IMR-90 (cell line): ENCODE data around the gene HOOK1. TPM values are rescaled to one million over a fixed set of nuclear protein-coding genes. Genes with fewer than 3 reads are reported as not detected.

Experiments
- ATAC-seq: fragments of 200-7000 bp; cut with Tn5 transposase; 2 replicates; pipeline ENCODE4 v1.9.1; 2020; ENCODE audit warnings: low read depth, mild to moderate bottlenecking, moderate library complexity
- BruUV-seq: library from RNA; stranded (reverse); fragments of 400-500 nt; replicated peaks from 2 replicates; lab custom pipeline; 2021; lab: Mats Ljungman, UMichigan
- CTCF ChIA-PET: fragments of 300-600 bp; formaldehyde crosslinking; extraction: SDS; loops from one replicate; lab custom pipeline; 2021; ENCODE audit warnings: antibody characterized with exemption; lab: Yijun Ruan, JAX
- POLR2A ChIA-PET: fragments of 300-600 bp; sonication (Branson Sonifier 250); formaldehyde crosslinking; loops from one replicate; lab custom pipeline; 2022; ENCODE audit warnings: antibody characterized with exemption; ENCODE audit not compliant: unreplicated experiment; lab: Charles Lee
- DNase-seq: peaks from one replicate; pipeline ENCODE4 v3.0.0; 2013
- H2AFZ ChIP-seq: replicated peaks from 2 replicates; pipeline ENCODE3; 2013; ENCODE audit warnings: low read length, mild to moderate bottlenecking; ENCODE audit not compliant: poor library complexity
- H2AK5ac ChIP-seq: 2 replicates; pipeline ENCODE4 v1.6.1; 2013; ENCODE audit warnings: low read depth, low read length, inconsistent platforms
- H2AK9ac ChIP-seq: replicated peaks from 2 replicates; pipeline ENCODE3; 2013; ENCODE audit warnings: mild to moderate bottlenecking, low read depth, low read length, moderate library complexity; ENCODE audit not compliant: poor library complexity
- H2BK120ac ChIP-seq: 2 replicates; pipeline ENCODE4 v1.6.1; 2013; ENCODE audit warnings: low read depth, low read length, inconsistent platforms
- H2BK15ac ChIP-seq: 3 replicates; pipeline ENCODE4 v1.6.1; 2013; ENCODE audit warnings: low read depth, low read length, inconsistent platforms
- H2BK20ac ChIP-seq: 2 replicates; pipeline ENCODE4 v1.6.1; 2013; ENCODE audit warnings: low read depth, mild to moderate bottlenecking, inconsistent platforms, low read length, moderate library complexity
- H2BK5ac ChIP-seq: 2 replicates; pipeline ENCODE4 v1.6.1; 2013; ENCODE audit warnings: mild to moderate bottlenecking, low read depth, low read length, inconsistent platforms; ENCODE audit not compliant: poor library complexity, severe bottlenecking
- H3K14ac ChIP-seq: replicated peaks from 2 replicates; pipeline ENCODE4 v1.6.1; 2013; ENCODE audit warnings: low read depth, low read length, inconsistent platforms
- H3K18ac ChIP-seq: 2 replicates; pipeline ENCODE4 v1.6.1; 2013; ENCODE audit warnings: low read depth, low read length, control low read depth
- H3K23ac ChIP-seq: 2 replicates; pipeline ENCODE4 v1.6.1; 2013; ENCODE audit warnings: low read depth, low read length, inconsistent platforms
- H3K27ac ChIP-seq: 2 replicates; pipeline ENCODE4 v1.5.1; 2013; ENCODE audit warnings: mild to moderate bottlenecking, control low read depth, low read length; ENCODE audit not compliant: insufficient read depth
- H3K27me3 ChIP-seq: 2 replicates; pipeline ENCODE4 v1.6.1; 2013; ENCODE audit warnings: low read length; ENCODE audit not compliant: control insufficient read depth, insufficient read depth
- H3K36me3 ChIP-seq: 2 replicates; pipeline ENCODE4 v1.6.1; 2013; ENCODE audit warnings: low read length, mixed read lengths; ENCODE audit not compliant: control insufficient read depth, insufficient read depth
- H3K4ac ChIP-seq: 2 replicates; pipeline ENCODE4 v1.6.1; 2013; ENCODE audit warnings: low read depth, low read length, inconsistent platforms
- H3K4me1 ChIP-seq: 2 replicates; pipeline ENCODE4 v1.6.1; 2013; ENCODE audit warnings: low read length, mixed read lengths; ENCODE audit not compliant: control insufficient read depth, insufficient read depth
- H3K4me2 ChIP-seq: 2 replicates; pipeline ENCODE4 v1.6.1; 2013; ENCODE audit warnings: low read depth, mild to moderate bottlenecking, control low read depth, low read length, moderate library complexity
- H3K4me3 ChIP-seq: 2 replicates; pipeline ENCODE4 v1.5.1; 2013; ENCODE audit warnings: low read depth, mild to moderate bottlenecking, control low read depth, low read length, moderate library complexity; ENCODE audit not compliant: insufficient read depth
- H3K56ac ChIP-seq: 2 replicates; pipeline ENCODE4 v1.6.1; 2013; ENCODE audit warnings: low read length, inconsistent platforms; ENCODE audit not compliant: insufficient read depth; ENCODE audit errors: extremely low read depth
- H3K79me1 ChIP-seq, 2 experiments: 2 replicates each; pipeline ENCODE4 v1.6.1; 2013; ENCODE audit warnings: low read length in 2 of 2, inconsistent platforms in 1 of 2, low read depth in 1 of 2
- H3K9ac ChIP-seq: 2 replicates; pipeline ENCODE4 v1.6.1; 2013; ENCODE audit warnings: low read depth, low read length, control low read depth
- H3K9me1 ChIP-seq: 2 replicates; pipeline ENCODE4 v1.6.1; 2013; ENCODE audit warnings: low read length, inconsistent platforms; ENCODE audit not compliant: insufficient read depth
- H3K9me3 ChIP-seq: 2 replicates; pipeline ENCODE4 v1.6.1; 2013; ENCODE audit warnings: low read length; ENCODE audit not compliant: control insufficient read depth, insufficient read depth
- H4K20me1 ChIP-seq: 2 replicates; pipeline ENCODE4 v1.6.1; 2013; ENCODE audit warnings: low read length, inconsistent platforms; ENCODE audit not compliant: insufficient read depth
- H4K5ac ChIP-seq: 2 replicates; pipeline ENCODE4 v1.6.1; 2013; ENCODE audit warnings: mild to moderate bottlenecking, low read depth, low read length, control low read depth
- H4K8ac ChIP-seq, 2 experiments: 2 replicates each; pipeline ENCODE4 v1.6.1; 2013; ENCODE audit warnings: low read depth in 2 of 2, low read length in 2 of 2, control low read depth in 1 of 2, inconsistent platforms in 1 of 2
- H4K91ac ChIP-seq: 2 replicates; pipeline ENCODE4 v1.6.1; 2013; ENCODE audit warnings: low read depth, low read length, inconsistent platforms; ENCODE audit not compliant: insufficient read depth
- BHLHE40 ChIP-seq: fragments of 150-350 bp; IDR thresholded peaks from 2 replicates; pipeline ENCODE4 v1.6.1; 2016; ENCODE audit warnings: mild to moderate bottlenecking, low read depth, low read length
- CEBPB ChIP-seq: IDR thresholded peaks from 2 replicates; pipeline ENCODE4 v1.6.1; 2012; ENCODE audit warnings: low read depth, low read length, improper control_type of control experiment
- CHD1 ChIP-seq: IDR thresholded peaks from 2 replicates; pipeline ENCODE4 v1.6.1; 2012; ENCODE audit warnings: low read depth, low read length, improper control_type of control experiment
- FOS ChIP-seq: fragments of 150-350 bp; IDR thresholded peaks from 2 replicates; pipeline ENCODE4 v1.6.1; 2016; ENCODE audit warnings: low read depth, low read length
- MAFK ChIP-seq: IDR thresholded peaks from 2 replicates; pipeline ENCODE4 v1.6.1; 2012; ENCODE audit warnings: low read depth, low read length, improper control_type of control experiment
- MAZ ChIP-seq: IDR thresholded peaks from 2 replicates; pipeline ENCODE4 v1.6.1; 2012; ENCODE audit warnings: low read depth, mild to moderate bottlenecking, low read length, improper control_type of control experiment, moderate library complexity, borderline replicate concordance
- MXI1 ChIP-seq: IDR thresholded peaks from 2 replicates; pipeline ENCODE4 v1.6.1; 2012; ENCODE audit warnings: low read depth, mild to moderate bottlenecking, low read length, moderate library complexity, borderline replicate concordance
- NFE2L2 ChIP-seq: fragments of 150-350 bp; IDR thresholded peaks from 2 replicates; pipeline ENCODE4 v1.6.1; 2016; ENCODE audit warnings: low read depth, mild to moderate bottlenecking, low read length
- POLR2A ChIP-seq: IDR thresholded peaks from 2 replicates; pipeline ENCODE4 v1.6.1; 2012; ENCODE audit warnings: mild to moderate bottlenecking, low read depth, low read length
- RAD21 ChIP-seq: IDR thresholded peaks from 2 replicates; pipeline ENCODE4 v1.6.1; 2012; ENCODE audit warnings: low read length, improper control_type of control experiment
- RCOR1 ChIP-seq: IDR thresholded peaks from 2 replicates; pipeline ENCODE4 v1.6.1; 2012; ENCODE audit warnings: mild to moderate bottlenecking, low read length, improper control_type of control experiment; ENCODE audit not compliant: insufficient replicate concordance
- RFX5 ChIP-seq: IDR thresholded peaks from 2 replicates; pipeline ENCODE4 v1.8.0; 2012; ENCODE audit warnings: low read depth, mild to moderate bottlenecking, low read length, moderate library complexity
- SMC3 ChIP-seq: fragments of 150-350 bp; IDR thresholded peaks from 2 replicates; pipeline ENCODE4 v1.6.1; 2016; ENCODE audit warnings: low read depth, mild to moderate bottlenecking, antibody characterized with exemption, low read length, moderate library complexity
- WGBS, 2 experiments: methylation state at CpG; one replicate each; pipeline versions ENCODE4 v1.1.5 to v1.1.7; 2013; ENCODE audit warnings: missing lambda C conversion rate in 2 of 2; ENCODE audit not compliant: insufficient read length in 1 of 2; ENCODE audit errors: extremely low coverage in 2 of 2; 5-methylcytosine and 5-hydroxymethylcytosine counted together
- dilution Hi-C: fragments of 300-500 bp; cut with HindIII; formaldehyde crosslinking; loops from one replicate; pipeline ENCODE4 v1.14.3; 2018; ENCODE audit warnings: low sequenced_read_pairs; ENCODE audit not compliant: unreplicated experiment
- in situ Hi-C: fragments of 300-500 bp; cut with MboI; formaldehyde crosslinking; loops from 3 replicates; pipeline ENCODE4 v1.14.3; 2019; ENCODE audit warnings: low sequenced_read_pairs, inconsistent platforms, mixed read lengths
- intact Hi-C: fragments of 100-400 bp; cut with micrococcal nuclease; formaldehyde crosslinking; loops from 2 replicates; pipeline ENCODE4 v1.10.0; 2022
- polyA plus RNA-seq, 3 experiments: library from polyadenylated mRNA; depleted of rRNA; stranded (reverse); fragments of >200 nt; gene quantifications; 2 replicates each; pipeline ENCODE4 v1.2.3, GENCODE V29; 2012; ENCODE audit warnings: low replicate concordance in 1 of 3
- total RNA-seq: library from RNA; depleted of rRNA; stranded (reverse); fragments of >200 nt; gene quantifications from 2 replicates; pipeline ENCODE4 v1.2.3, GENCODE V29; 2012
- TF ChIP-seq, protein P1 (sequence below): fragments of 150-350 bp; IDR thresholded peaks from 2 replicates; pipeline ENCODE4 v1.6.1; 2016; ENCODE audit warnings: low read depth, mild to moderate bottlenecking, low read length, moderate library complexity, borderline replicate concordance
- TF ChIP-seq, protein P2 (sequence below): conservative IDR thresholded peaks from 2 replicates; pipeline ENCODE4 v1.5.1; 2012; ENCODE audit warnings: mild to moderate bottlenecking, low read depth, low read length, improper control_type of control experiment
- TF ChIP-seq, protein P3 (sequence below): fragments of 150-350 bp; IDR thresholded peaks from 2 replicates; pipeline ENCODE4 v1.6.1; 2017; ENCODE audit warnings: mild to moderate bottlenecking, antibody characterized with exemption, low read length, low read depth

Gene HOOK1
- total and polyA plus RNA-seq, 2 of the 4 experiments (the other 2 are of a cell fraction), result not detected

DNA sequence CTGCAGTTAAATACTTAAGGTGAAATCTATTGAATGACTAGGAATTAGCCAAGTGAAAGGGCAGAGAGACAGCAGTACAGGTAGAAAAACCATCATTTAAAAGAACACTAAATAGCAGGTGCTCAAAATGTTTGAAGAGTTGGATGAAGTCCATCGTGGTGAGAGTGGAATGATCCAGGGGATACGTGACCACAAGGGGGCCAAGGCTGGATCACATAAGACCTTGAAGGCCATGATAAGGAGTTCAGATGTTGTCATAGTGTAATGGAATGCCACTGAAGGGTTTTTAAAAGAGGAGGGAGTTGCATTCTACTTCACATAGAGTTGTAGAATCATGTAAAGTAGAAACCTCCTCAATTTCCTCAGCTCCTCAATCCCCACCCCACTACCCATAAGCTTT is 34.8 kb upstream of the HOOK1 start:
- ChIA-PET POLR2A (interaction anchor here (0.6 kb wide), 1 partner anchor 379 kb away, joined by 5 read pairs; no protein-coding TSS in a partner anchor), CTCF (interaction anchor here (0.6 to 1.1 kb wide), 4 partner anchors 13 to 1039 kb away, joined by 4 to 5 read pairs (median 4); no protein-coding TSS in a partner anchor)
- no peak overlapping the region for H3K27ac ChIP-seq
- WGBS, 2 experiments, result no CpG with 5 or more reads among the region's 2 CpGs
- no peak overlapping the region for H2BK15ac ChIP-seq
- H3K4me1 ChIP-seq, result peaks cover 11% of the 10 kb centered on the region
- no peak overlapping the region for H3K23ac ChIP-seq
- H4K20me1 ChIP-seq, result no peaks in the 10 kb centered on the region
- H2BK5ac ChIP-seq, result no peak overlapping the region
- H2AK9ac ChIP-seq, result no peak overlapping the region
- H3K9ac ChIP-seq, result no peak overlapping the region
- no peak for DNase-seq
- in situ Hi-C loops (no loop called here), dilution Hi-C loops (no loop called here), intact Hi-C loops (loop anchor here (5.0 kb wide), 1 partner anchor 167 kb away; no protein-coding TSS in a partner anchor)
- no peak overlapping the region for H2AK5ac ChIP-seq
- no peaks in the 10 kb centered on the region for H3K9me3 ChIP-seq
- no peak overlapping the region for H2BK20ac ChIP-seq
- H3K4ac ChIP-seq, result no peak overlapping the region
- no peaks in the 10 kb centered on the region for H3K36me3 ChIP-seq
- H2AFZ ChIP-seq, result no peak overlapping the region
- H3K79me1 ChIP-seq, result no peaks in the 10 kb centered on the region
- H3K4me3 ChIP-seq, result no peak overlapping the region
- no peak overlapping the region for H4K5ac ChIP-seq
- H3K9me1 ChIP-seq, result peaks cover 11% of the 10 kb centered on the region
- no peak for ATAC-seq
- no peak overlapping the region for H3K4me2 ChIP-seq
- H2BK120ac ChIP-seq, result no peak overlapping the region
- no TSS peak for BruUV-seq
- H3K27me3 ChIP-seq, result no peaks in the 10 kb centered on the region
- no peak overlapping the region for H3K56ac ChIP-seq
- H3K18ac ChIP-seq, result no peak overlapping the region
- no peak overlapping the region for H3K14ac ChIP-seq
- TF ChIP-seq RCOR1 (no peak), MXI1 (no peak), RFX5 (no peak), RAD21 (no peak), NFE2L2 (no peak), CEBPB (no peak), MAZ (no peak), SMC3 (no peak), FOS (no peak), POLR2A (no peak), BHLHE40 (no peak), MAFK (no peak), CHD1 (no peak)
- TF ChIP-seq, protein P1, sequence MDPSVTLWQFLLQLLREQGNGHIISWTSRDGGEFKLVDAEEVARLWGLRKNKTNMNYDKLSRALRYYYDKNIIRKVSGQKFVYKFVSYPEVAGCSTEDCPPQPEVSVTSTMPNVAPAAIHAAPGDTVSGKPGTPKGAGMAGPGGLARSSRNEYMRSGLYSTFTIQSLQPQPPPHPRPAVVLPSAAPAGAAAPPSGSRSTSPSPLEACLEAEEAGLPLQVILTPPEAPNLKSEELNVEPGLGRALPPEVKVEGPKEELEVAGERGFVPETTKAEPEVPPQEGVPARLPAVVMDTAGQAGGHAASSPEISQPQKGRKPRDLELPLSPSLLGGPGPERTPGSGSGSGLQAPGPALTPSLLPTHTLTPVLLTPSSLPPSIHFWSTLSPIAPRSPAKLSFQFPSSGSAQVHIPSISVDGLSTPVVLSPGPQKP, result no peak
- TF ChIP-seq, protein P2, sequence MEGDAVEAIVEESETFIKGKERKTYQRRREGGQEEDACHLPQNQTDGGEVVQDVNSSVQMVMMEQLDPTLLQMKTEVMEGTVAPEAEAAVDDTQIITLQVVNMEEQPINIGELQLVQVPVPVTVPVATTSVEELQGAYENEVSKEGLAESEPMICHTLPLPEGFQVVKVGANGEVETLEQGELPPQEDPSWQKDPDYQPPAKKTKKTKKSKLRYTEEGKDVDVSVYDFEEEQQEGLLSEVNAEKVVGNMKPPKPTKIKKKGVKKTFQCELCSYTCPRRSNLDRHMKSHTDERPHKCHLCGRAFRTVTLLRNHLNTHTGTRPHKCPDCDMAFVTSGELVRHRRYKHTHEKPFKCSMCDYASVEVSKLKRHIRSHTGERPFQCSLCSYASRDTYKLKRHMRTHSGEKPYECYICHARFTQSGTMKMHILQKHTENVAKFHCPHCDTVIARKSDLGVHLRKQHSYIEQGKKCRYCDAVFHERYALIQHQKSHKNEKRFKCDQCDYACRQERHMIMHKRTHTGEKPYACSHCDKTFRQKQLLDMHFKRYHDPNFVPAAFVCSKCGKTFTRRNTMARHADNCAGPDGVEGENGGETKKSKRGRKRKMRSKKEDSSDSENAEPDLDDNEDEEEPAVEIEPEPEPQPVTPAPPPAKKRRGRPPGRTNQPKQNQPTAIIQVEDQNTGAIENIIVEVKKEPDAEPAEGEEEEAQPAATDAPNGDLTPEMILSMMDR, result no peak
- TF ChIP-seq, protein P3, sequence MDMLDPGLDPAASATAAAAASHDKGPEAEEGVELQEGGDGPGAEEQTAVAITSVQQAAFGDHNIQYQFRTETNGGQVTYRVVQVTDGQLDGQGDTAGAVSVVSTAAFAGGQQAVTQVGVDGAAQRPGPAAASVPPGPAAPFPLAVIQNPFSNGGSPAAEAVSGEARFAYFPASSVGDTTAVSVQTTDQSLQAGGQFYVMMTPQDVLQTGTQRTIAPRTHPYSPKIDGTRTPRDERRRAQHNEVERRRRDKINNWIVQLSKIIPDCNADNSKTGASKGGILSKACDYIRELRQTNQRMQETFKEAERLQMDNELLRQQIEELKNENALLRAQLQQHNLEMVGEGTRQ, result no peak
- H4K8ac ChIP-seq, result no peak overlapping the region
- H4K91ac ChIP-seq, result no peak overlapping the region
